Left lung (tissue), 10 donors: ENCODE measurements around the gene GNPTAB. TPM values are rescaled to one million over a fixed set of nuclear protein-coding genes. Genes with fewer than 3 reads are reported as not detected.
"Not testable (repeated sequence)": the region's sequence is repeated elsewhere in the genome, so short reads cannot be mapped to it uniquely, and the experiment has no call there.

Source experiments
- ATAC-seq: fragments of 200-7000 bp; cut with Tn5 transposase; one replicate; pipeline ENCODE4 v1.9.1; 2020; ENCODE audit warnings: moderate library complexity
- DNase-seq, 4 donors: peaks; one replicate each; pipeline ENCODE4 v3.0.0-alpha.2; 2013 to 2020
- H3K27ac ChIP-seq, 2 donors: fragments of 200-600 bp; sonication (generic) in 1 of 2; one replicate each; pipeline versions ENCODE4 v1.5.0 to v1.8.0; 2020 to 2021
- H3K27me3 ChIP-seq, 2 donors: fragments of 200-600 bp; sonication (generic) in 1 of 2; one replicate each; pipeline versions ENCODE4 v1.5.0 to v1.8.0; 2020 to 2021
- H3K36me3 ChIP-seq, 2 donors: fragments of 200-600 bp; sonication (generic) in 1 of 2; one replicate each; pipeline versions ENCODE4 v1.5.0 to v1.8.0; 2020 to 2021
- H3K4me1 ChIP-seq, 2 donors: fragments of 200-600 bp; one replicate each; pipeline ENCODE4 v1.8.0; 2021
- H3K4me3 ChIP-seq, 2 donors: fragments of 200-600 bp; sonication (generic) in 1 of 2; one replicate each; pipeline versions ENCODE4 v1.5.0 to v1.8.0; 2020 to 2021; ENCODE audit warnings: mild to moderate bottlenecking in 1 of 2
- H3K9me3 ChIP-seq, 2 donors: fragments of 200-600 bp; sonication (generic) in 1 of 2; one replicate each; pipeline versions ENCODE4 v1.5.0 to v1.8.0; 2020 to 2021
- intact Hi-C, 2 donors: fragments of 100-400 bp; cut with DNase I; formaldehyde crosslinking; loops; one replicate each; pipeline versions ENCODE4 v1.11.2 to v1.14.2; 2022
- polyA plus RNA-seq, 6 donors: library from polyadenylated mRNA; unstranded; fragments of 120-200 nt; gene quantifications; one replicate each; pipeline ENCODE4 v1.2.1, GENCODE V29; 2013; ENCODE audit not compliant: insufficient read length in 6 of 6
- total RNA-seq, 2 donors: library from RNA; stranded (reverse); fragmentation: NEBNext Ultra II Directional; extraction: Animal tissue kit (Norgen Biotek cat#: 25700); gene quantifications; one replicate each; pipeline ENCODE4 v1.2.1, GENCODE V29; 2021
- TF ChIP-seq, protein P1 (sequence below), 2 donors: fragments of 200-600 bp; sonication (generic) in 1 of 2; IDR thresholded peaks; one replicate each; pipeline versions ENCODE4 v1.5.0 to v1.8.0; 2021; ENCODE audit warnings: antibody characterized with exemption in 2 of 2
- donor health status: DM: no; HTN: yes; CAD: no.
- donor health status: DM: no; HTN: no; CAD: no.

GNPTAB gene
- total and polyA plus RNA-seq, 8 donors, result 42.7 to 68.9 (median 51.4) TPM

DNA sequence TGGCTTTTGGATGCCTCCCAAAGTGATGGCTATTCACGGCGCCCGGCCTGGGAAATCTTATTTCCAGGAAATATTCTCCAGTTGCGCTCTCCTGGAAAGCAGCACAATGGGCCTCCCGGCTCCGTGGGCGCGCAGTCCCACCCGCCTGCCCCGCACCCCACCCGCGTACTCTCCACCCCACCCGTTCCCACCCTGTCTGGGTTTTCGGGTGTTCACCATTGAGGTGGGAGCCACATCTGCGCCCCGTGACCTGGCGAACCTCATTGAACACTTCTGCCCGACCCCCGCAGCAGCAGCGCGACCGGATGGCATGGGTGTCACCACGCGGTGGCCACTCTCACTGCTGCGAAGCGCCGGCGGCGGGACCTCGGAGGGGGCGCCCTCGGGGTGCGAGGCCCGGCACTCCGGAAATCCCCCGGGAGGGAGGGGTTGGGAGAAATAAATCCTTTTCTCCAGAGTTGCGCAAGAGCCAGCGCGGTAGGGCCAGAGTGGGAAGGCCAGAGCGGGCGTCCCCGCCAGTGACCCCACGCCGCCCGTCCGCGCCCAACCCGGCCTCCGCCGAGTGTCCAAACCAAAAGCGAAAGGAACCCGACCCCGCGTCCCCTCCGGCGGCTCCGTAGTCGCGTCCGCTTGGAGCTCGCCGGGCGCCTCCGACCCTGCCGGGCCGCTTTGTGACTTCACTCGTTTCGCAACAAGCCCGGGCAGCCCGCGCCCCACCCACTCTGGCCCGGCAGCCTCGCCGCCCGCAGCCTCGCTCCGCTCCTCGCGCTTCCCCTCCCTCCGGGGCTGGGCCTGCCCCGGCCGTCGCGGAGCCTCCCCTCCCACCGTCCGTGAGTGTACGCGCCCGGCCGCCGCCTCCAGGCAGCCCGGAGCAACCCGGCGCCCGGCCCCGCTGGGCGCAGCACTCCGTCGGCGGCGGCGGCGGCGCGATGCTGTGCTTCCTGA is 46.4 kb upstream of the GNPTAB start, which contains the start of gene DRAM1:
DRAM1 (plus strand) TSS at position 720 of the 945 bp plus-strand sequence; CDS start at position 930, 210 bp downstream.
- TF ChIP-seq, protein P1, sequence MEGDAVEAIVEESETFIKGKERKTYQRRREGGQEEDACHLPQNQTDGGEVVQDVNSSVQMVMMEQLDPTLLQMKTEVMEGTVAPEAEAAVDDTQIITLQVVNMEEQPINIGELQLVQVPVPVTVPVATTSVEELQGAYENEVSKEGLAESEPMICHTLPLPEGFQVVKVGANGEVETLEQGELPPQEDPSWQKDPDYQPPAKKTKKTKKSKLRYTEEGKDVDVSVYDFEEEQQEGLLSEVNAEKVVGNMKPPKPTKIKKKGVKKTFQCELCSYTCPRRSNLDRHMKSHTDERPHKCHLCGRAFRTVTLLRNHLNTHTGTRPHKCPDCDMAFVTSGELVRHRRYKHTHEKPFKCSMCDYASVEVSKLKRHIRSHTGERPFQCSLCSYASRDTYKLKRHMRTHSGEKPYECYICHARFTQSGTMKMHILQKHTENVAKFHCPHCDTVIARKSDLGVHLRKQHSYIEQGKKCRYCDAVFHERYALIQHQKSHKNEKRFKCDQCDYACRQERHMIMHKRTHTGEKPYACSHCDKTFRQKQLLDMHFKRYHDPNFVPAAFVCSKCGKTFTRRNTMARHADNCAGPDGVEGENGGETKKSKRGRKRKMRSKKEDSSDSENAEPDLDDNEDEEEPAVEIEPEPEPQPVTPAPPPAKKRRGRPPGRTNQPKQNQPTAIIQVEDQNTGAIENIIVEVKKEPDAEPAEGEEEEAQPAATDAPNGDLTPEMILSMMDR (IDR thresholded peaks at IDR 0.05), result peak in 1 of 2 donors; percentile 10

DNA sequence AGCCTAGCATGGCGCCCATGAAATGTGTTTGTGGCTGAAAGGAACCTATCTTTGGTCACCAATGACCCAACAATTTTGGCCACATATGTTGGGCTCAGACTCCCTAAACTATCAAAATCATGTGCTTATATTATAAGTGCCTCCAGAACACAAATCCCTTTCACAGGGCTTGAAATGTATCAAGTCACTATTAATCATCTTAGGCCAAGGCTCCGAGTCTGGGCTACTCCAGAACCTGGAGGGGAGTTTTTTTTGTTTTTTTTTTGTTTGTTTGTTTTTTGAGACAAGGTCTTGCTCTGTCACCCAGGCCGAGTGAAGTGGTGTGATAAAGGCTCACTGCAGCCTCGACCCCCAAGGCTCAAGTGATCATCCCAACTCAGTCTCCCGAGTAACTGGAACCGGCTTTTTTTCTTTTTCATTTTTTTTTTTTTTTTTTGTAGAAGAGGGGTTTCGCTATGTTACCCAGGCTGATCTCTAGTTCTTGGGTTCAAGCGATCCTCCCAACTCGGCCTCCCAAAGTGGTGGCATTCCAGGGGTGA is 45.6 kb upstream of the GNPTAB start:
- Histone ChIP-seq H3K9me3 (no peaks in the 10 kb centered on the region), H3K4me1 (peaks cover 13 to 60% of the 10 kb centered on the region in 2 donors), H3K27ac (peak overlapping the region; percentile 99), H3K36me3 (peaks cover 0 to 14% of the 10 kb centered on the region in 2 donors), H3K27me3 (no peaks in the 10 kb centered on the region), H3K4me3 (peak overlapping the region; percentile 65 to 67)
- TF ChIP-seq, protein P1 (IDR thresholded peaks at IDR 0.05), result no peak
- ATAC-seq, result no peak
- no peak for DNase-seq
- intact Hi-C loops, result no loop called here

More for the DNA sequence above, 46.4 kb upstream of the GNPTAB start, which contains the start of gene DRAM1:
- no peaks in the 10 kb centered on the region for H3K27me3 ChIP-seq
- DNase-seq (peak; percentile 87 to 100 (median 94)), ATAC-seq (peak; percentile 87)
- intact Hi-C loops, result no loop called here
- H3K4me1 ChIP-seq, result peaks cover 13 to 67% of the 10 kb centered on the region in 2 donors
- H3K4me3 ChIP-seq, result peak within 1 kb of the TSS; percentile 65 to 67
- H3K27ac ChIP-seq, result peak within 1 kb of the TSS; percentile 99
- no peaks in the 10 kb centered on the region for H3K9me3 ChIP-seq
- peaks cover 0 to 16% of the 10 kb centered on the region in 2 donors for H3K36me3 ChIP-seq

DNA sequence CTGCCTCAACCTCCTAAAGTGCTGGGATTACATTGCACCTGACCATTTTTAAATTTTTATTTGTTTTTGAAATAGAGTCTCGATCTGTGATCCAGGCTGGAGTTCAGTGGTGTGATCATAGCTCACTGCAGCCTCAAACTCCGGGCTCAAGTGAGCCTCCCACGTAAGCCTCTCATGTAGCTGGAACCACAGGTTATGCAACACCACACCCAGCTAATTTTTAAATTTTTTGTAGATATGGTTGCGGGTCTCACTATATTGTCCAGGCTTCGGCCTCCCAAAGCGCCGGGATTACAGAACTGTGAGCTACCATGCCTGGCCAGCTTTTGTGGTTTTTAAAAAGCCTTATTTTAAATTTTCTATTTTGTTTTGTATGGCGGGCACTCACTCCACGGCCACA is 44.4 kb upstream of the GNPTAB start:
- H3K4me1 ChIP-seq, result peaks cover 13 to 51% of the 10 kb centered on the region in 2 donors
- ATAC-seq, result no peak
- no peaks in the 10 kb centered on the region for H3K27me3 ChIP-seq
- H3K9me3 ChIP-seq, result no peaks in the 10 kb centered on the region
- peaks cover 0 to 8% of the 10 kb centered on the region in 2 donors for H3K36me3 ChIP-seq
- H3K27ac ChIP-seq, result peak overlapping the region; percentile 99
- no peak overlapping the region for H3K4me3 ChIP-seq
- intact Hi-C loops, result no loop called here
- TF ChIP-seq, protein P1 (IDR thresholded peaks at IDR 0.05), result no peak
- no peak for DNase-seq

DNA sequence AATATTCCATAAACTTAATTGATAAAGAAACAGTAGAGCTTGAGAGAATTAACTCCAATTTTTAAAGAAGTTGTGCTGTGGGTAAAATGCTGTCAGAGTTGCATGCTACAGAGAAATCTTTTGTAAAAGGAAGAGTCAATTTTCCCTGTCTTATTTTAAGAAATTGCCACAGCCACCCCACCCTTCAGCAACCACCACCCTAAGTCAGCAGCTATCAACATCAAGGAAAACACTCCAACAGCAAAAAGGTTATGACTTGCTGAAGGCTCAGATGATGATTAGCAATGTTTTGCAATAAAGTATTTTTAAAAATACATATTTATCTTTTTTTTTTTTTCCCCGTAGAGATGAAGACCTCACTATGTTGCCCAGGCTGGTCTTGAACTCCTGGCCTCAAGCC is 40.2 kb upstream of the GNPTAB start:
- H3K4me3 ChIP-seq, result no peak overlapping the region
- no peaks in the 10 kb centered on the region for H3K36me3 ChIP-seq
- DNase-seq (no peak), ATAC-seq (no peak)
- H3K27ac ChIP-seq, result no peak overlapping the region
- H3K9me3 ChIP-seq, result no peaks in the 10 kb centered on the region
- no peaks in the 10 kb centered on the region for H3K27me3 ChIP-seq
- peaks cover 6 to 28% of the 10 kb centered on the region in 2 donors for H3K4me1 ChIP-seq
- intact Hi-C loops, result no loop called here
- TF ChIP-seq, protein P1 (IDR thresholded peaks at IDR 0.05), result no peak

DNA sequence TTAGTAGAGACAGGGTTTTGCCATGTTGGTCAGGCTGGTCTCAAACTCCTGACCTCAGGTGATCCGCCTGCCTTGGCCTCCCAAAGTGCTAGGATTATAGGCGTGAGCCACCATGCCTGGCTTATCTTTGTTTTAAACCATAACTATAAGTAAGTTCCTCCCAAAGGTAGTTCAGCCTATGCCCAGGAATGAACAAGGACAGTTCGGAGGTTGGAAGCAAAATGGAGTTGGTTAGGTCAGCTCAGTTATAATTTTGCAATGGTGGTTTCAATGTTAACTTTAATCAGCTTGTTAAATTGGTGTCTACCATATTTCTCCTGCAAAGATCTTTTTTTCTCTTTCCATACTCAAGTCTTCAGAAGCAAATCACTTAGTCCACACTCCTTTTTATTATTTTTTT is 36.9 kb upstream of the GNPTAB start:
- intact Hi-C loops, H3K9me3 ChIP-seq, ATAC-seq: not testable (repeated sequence)

More for the DNA sequence above, 36.9 kb upstream of the GNPTAB start:
- not testable (repeated sequence) for DNase-seq, H3K36me3 ChIP-seq, H3K4me3 ChIP-seq, H3K27ac ChIP-seq, H3K27me3 ChIP-seq
- peaks cover 0 to 19% of the 10 kb centered on the region in 2 donors for H3K4me1 ChIP-seq
